ENCODE measurements around the gene ENTPD2.
"Not testable (repeated sequence)": the region's sequence is repeated elsewhere in the genome, so short reads cannot be mapped to it uniquely, and the experiment has no call there.

Gene ENTPD2

GRCh38 chr9:137015976-137016375 lies 37.9 kb downstream of the ENTPD2 start:
- DNase-seq (ENCODE audit: low read depth, low spot score), result no peak

GRCh38 chr9:137015540-137015930 lies 38.3 kb downstream of the ENTPD2 start:
- no peak for DNase-seq (ENCODE audit: low read depth, low spot score)

DNA sequence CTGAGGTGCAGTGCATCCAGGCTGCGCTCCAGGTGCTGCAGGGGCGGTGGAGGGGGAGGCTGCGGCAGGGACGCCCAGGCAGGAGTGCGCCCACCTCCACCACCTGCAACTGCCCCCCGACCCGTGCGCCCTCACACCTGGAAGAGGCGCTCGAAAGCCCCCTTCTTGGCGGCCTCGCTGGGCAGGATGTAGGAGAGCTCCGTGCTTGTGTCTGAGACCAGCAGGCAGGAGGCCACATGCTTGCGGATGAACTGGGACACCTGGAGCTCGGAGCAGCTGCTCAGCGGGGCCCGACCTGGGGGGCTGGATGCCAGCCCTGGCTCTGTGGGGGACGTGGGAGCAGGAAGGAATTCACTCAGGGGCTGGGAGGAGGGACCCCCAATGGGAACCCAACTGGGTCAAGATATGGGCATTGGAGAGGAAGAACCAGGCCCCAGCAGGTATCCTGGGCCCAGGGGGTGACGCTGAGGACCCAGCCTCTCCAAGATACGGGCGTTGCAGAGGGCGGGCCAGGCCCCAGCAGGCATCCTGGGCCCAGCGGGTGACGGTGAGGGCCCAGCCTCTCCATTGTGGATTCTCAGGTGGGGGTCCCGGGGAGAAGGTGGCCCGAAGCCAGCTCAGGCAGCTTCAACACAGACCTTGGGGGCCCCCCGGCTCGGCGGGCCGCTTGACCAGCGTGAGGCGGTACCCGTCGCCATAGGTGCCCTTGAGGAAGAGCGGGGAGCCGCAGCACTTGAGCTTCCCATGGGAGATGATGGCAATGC lies 38.9 kb downstream of the ENTPD2 start:
- no peak for DNase-seq (ENCODE audit: low read depth, low spot score)

- DNase-seq (ENCODE audit: low read depth, low spot score), result no peak
These were observed 39.7 kb downstream of the ENTPD2 start for GRCh38 chr9:137014166-137014565.

DNA sequence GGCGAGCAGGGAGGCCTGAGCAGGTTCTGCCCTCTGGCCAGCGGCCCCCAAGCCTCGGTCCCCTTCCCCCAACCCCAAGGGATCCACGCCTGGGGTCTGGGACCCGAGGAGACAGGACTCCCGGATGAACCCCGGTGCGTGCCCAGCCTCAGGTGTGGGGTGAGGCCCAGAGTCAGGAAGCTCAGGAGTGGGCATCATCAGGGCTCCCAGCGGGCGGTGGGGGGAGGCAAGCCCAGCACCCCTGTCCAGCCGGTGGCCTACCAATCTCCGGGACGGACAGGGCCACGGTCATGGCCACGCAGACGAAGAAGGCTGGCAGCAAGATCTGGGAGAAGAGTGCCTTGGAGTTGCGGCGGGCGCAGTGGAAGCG lies 40.3 kb downstream of the ENTPD2 start:
- no peak for DNase-seq (ENCODE audit: low read depth, low spot score)

DNA sequence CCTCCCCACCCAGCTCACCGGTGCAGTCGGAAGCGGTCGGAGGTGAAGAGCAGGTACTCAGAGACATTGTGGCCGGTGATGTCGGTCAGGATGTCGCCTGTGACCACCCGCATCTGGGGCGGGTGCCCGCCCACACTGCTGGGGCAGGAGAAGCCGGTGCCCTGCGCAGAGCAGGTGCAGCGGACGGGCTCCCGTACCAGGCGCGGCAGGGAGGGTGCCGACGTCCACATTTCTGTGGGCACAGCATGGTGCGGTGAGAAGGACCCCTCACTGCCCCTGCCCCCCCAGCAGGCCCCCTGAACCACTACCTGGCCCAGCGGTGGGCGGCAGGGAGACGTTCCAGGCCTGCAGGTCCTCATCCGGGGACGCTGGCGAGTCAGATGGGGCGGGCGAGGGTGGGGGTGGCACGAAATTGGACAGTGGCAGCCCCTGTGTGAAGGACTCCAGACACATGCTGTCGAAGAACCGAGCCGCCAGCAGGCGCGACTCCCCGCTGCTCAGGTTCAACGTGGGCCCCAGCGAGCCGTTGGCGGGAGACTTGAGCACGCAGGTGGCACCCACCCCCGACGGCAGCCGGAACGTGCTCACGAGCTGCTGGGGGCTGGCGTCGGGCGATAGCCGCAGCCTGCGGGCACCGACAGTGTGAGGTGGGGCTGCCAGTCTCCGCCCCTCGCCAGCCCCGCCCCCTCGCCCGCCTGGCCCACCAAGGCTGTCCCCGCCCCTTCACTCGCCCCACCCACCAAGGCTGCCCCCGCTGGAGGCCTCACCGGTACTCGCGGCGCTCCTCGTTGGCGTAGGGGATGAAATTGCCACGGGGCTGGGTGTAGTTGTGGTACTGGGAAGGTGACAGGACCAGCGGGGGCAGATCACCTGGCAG lies 40.9 kb downstream of the ENTPD2 start:
- DNase-seq (ENCODE audit: low read depth, low spot score), result no peak

DNA sequence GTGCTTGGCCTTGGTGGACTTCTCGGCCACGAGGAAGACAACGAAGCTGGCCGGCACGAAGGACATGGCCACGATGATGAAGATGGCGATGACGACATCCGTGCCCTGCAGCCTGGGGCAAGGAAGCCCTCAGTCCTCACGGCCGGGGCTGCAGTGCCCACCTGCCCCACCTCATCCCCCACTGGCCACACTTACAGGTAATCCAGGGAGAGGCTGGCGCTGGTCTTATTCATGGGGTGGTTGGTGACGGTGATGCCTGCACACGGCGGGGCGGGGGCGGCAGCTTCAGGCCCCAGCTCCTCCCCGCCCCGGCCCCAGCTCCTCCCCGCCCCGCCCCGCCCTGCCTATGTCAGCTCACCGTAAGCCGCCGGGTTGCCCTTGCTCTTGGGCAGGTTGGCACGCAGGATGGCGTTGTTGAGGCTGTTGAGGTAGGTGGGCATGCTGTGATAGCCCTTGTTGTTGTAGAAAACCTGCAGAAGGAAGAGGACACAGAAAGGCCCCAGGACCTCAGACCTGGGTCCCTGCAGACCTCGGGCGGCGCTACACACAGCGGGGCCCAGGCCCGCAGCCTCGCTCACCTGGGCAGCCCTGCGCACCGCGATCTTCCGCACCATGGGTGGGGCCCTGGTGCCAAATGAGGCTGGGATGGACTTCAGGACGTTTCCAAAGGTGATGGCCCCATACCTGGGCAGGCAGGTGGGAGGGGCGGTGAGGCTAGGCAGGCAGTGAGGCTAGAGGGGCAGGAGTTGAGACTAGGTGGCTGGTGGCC lies 41.8 kb downstream of the ENTPD2 start:
- DNase-seq (ENCODE audit: low read depth, low spot score), result no peak

GRCh38 chr9:137011156-137011555 lies 42.7 kb downstream of the ENTPD2 start:
- DNase-seq (ENCODE audit: low read depth, low spot score), result no peak

DNA sequence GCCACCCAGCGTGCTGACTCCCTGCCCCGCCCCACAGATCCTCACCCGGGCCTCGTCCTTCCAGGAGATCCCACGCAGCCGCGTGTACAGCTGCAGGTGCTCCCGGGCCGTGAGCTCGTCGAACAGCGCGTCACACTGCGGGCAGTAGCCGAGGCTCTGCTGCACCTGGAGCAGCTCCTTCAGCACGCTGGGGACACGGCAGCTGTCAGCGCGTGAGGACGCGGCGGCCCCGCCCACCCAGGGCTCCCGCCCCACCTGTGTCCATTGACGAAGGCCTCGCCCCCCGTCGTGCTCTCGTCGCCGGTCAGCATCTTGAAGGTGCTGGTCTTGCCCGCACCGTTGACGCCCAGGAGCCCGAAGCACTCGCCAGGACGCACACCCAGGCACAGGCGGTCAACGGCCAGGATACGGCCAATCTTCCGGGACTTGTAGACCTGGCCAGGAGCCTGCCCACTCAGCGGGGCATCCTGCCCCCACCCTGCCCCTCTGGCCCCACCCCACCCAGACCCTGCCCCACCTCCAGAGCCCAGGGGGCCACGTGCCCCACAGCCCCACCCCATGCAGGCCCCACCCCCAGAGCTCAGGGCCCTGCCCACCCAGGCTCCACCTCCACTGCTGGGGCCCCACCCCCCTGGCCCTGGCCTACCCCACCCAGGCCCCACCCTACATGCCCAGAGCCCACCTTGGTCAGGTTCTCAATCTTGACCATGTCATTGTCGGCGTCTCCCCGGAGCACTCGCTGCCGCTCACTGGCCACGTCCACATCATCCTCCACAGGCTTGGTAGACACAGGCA lies 43.7 kb downstream of the ENTPD2 start:
- no peak for DNase-seq (ENCODE audit: low read depth, low spot score)

DNA sequence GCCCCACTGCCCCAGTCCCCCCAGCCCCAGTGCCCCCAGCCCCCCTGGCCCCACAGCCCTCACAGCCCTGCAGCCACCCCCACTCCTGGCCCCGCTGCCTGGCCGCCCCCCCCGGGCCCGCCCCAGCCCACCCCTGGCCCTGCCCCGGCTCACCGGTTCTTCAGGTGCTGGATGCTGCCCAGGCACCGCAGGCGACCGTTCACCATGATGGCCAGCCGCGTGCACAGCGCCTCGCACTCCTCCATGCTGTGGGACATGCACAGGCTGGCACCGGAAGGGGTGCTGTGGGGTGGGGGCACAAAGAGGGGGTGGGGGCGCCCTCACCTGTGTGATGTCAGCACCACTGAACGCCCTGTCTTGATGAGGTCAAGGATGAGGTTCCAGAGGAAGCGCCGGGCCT lies 44.6 kb downstream of the ENTPD2 start:
- no peak for DNase-seq (ENCODE audit: low read depth, low spot score)

GRCh38 chr9:137008312-137008711 lies 45.5 kb downstream of the ENTPD2 start:
- no peak for DNase-seq (ENCODE audit: low read depth, low spot score)

GRCh38 chr9:137007816-137008270 lies 46.0 kb downstream of the ENTPD2 start:
- DNase-seq (ENCODE audit: low read depth, low spot score), result no peak

- no peak for DNase-seq (ENCODE audit: low read depth, low spot score)
These were observed 46.6 kb downstream of the ENTPD2 start for GRCh38 chr9:137007108-137007815.

DNA sequence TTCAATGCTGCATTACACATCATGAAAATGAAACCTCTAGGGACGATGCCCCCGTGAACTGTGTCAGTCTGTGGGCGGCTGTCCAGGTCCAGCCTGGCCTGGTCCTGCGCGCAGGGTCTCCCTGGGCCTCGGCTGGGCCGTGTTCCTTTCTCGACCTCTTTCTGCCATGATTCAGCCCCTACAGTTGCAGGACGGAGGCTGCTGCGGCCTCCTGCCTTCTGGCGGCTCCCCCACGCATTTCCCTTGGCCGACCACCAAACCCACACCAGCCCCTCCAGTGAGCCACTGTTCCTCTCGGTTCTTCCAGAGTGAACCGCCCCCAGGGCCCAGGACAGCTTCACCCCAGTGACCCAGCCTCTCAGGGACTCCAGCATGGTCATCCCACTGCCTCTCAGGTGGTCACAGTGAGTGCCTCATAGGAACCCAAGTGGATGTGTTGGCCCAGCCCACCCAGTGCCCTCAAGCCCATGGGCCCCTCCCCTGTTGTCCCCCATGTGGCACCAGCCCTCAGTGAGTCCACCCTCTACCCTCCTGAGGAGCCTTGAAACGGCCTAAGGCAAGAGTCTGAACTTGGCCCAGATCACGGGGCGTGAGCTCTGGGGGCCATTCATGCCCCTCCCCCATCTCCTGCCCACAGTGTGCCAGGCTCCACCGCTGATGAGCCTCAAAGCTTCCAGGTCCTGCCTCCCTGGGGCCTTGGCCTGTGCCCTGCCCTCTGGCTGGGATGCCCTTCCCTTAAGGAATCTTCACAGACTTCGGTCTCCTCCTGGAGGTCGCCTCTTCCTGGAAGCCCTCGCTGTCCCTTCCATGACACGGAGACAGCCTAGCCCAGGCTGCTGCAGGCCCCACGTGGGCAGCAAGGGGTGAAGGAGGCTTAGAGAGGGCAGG lies 47.5 kb downstream of the ENTPD2 start:
- DNase-seq (ENCODE audit: low read depth, low spot score), result no peak

DNA sequence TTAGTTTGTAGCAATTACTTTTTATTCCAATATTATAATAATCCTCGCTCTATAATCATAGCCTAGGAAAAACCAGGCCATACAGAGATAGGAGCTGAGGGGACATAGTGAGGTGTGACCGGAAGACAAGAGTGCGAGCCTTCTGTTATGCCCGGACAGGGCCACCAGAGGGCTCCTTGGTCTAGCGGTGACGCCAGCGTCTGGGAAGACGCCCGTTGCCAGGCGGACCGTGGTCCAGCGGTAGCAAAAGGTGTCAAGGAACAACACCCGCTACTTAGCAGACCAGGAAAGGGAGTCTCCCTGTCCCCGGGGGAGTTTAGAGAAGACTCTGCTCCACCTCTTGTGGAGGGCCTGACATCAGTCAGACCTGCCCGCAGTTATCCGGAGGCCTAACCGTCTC lies 49.6 kb downstream of the ENTPD2 start:
- DNase-seq (ENCODE audit: low read depth, low spot score), result not testable (repeated sequence)

DNA sequence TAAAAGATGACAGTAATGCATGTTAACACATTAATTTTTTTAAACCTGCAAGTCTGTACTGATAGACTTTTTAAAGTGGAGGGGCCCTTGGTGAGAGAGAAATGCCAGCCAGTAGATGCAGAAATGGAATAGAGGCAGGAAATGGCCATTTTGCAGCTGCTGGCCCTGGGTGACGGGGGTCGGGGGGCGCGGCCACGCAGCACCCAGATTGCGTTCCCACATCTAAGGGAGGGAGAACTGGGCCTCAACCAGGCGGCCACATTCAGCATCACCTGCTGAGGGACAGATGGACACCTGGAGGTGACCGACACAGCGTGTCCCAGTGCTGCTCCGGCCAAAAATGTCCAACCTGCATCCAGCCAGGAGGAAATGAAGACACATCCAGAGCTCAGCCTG lies 51.2 kb downstream of the ENTPD2 start:
- no peak for DNase-seq (ENCODE audit: low read depth, low spot score)

DNA sequence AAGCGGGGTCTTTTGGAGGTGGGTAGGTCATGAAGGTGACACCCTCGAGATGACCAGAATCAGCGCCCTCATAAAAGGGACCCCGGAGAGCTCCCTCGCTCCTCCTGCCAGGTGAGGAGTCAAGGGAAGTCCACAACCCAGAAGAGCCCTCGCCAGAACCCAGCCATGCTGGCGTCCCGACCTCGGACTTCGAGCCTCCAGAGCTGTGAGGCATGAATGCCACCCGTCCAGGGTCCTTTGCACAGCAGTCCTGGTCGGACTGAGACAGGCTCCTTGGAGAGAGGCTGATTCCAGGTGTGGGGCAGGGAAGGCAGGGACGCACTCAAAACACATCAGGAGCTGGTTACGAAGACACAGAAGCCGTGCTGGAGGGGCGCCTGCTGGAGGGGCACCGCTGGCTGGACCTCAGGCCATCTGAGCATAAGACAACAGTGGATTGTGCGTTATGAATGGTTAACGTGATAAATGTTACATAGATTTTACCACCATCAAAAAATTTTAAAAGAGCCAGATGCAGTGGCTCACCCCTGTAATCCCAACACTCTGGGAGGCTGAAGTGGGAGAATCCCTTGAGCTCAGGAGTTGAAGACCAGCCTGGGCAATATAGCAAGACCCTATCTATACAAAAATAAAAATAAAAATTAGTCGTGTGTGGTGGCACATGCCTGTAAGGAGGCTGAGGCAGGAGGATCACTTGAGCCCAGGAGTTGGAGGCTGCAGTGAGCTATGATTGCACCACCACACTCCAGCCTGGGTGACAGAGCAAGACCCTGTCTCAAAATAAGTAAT lies 51.8 kb downstream of the ENTPD2 start:
- no peak for DNase-seq (ENCODE audit: low read depth, low spot score)

DNA sequence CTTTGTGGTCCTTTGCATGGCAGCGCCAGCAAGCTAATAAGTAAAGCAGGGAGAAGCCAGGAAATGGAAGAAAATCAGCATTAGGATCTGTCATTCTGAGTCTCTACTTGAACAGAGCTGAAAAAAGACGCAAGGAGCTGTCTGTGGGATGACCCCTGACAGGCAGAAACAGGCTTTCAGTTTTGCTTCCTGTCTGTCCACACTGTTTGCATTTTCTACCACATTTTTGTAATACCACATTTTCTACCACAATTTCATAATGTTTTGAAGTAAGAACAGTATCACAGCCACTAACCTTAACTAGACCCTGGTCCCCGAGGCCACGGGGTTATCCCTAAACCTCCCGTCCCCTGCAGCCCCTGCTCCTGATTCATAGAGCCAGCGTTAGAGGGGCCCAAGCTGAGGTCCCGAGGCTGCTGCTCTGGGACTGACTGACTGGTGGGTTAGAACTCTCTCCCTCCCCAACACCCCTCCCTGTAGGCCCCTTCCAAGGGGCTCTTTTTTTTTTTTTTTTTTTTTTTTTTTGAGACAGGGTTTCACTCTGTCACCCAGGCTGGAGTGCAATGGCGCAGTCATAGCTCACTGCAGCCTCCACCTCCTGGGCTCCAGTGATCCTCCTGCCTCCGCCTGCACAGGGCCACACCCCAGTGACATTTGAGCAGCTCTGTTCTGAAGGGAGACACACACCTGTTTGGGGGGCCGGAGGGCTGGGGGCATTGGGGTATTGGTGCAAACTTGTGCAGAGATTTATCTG lies 53.5 kb downstream of the ENTPD2 start:
- no peak for DNase-seq (ENCODE audit: low read depth, low spot score)

All from ELF-1 (cell line).